Panc1 (cell line): ENCODE data around the gene ABCA8. TPM values are rescaled to one million over a fixed set of nuclear protein-coding genes. Genes with fewer than 3 reads are reported as not detected.

Experiments
- ATAC-seq: fragments of 200-7000 bp; cut with Tn5 transposase; 2 replicates; pipeline ENCODE4 v1.9.1; 2020; ENCODE audit warnings: mild to moderate bottlenecking, moderate library complexity
- BruUV-seq: library from RNA; stranded (reverse); fragments of 400-500 nt; replicated peaks from 2 replicates; lab custom pipeline; 2021; lab: Mats Ljungman, UMichigan
- CTCF ChIA-PET: fragments of 300-600 bp; sonication (Branson Sonifier 250); formaldehyde crosslinking; loops from one replicate; lab custom pipeline; 2022; ENCODE audit warnings: antibody characterized with exemption; lab: Charles Lee
- POLR2A ChIA-PET: fragments of 300-600 bp; sonication (Branson Sonifier 250); formaldehyde crosslinking; loops from one replicate; lab custom pipeline; 2022; ENCODE audit warnings: antibody characterized with exemption; lab: Charles Lee
- DNase-seq: peaks from one replicate; pipeline ENCODE4 v3.0.0-alpha.2; 2010; ENCODE audit warnings: low read depth, low spot score
- H3K27ac ChIP-seq: 2 replicates; pipeline ENCODE4 v1.5.1; 2011; ENCODE audit warnings: mild to moderate bottlenecking, low read length, inconsistent platforms
- H3K27me3 ChIP-seq: fragments of 200-500 bp; sonication (Bioruptor generic); 2 replicates; pipeline ENCODE4 v1.6.0; 2014; ENCODE audit warnings: low read length, inconsistent platforms; ENCODE audit not compliant: control insufficient read depth, insufficient read depth
- H3K36me3 ChIP-seq: fragments of 200-500 bp; sonication (Bioruptor generic); 2 replicates; pipeline ENCODE4 v1.5.1; 2014; ENCODE audit warnings: inconsistent platforms, mild to moderate bottlenecking, low read length, moderate library complexity; ENCODE audit not compliant: control insufficient read depth, insufficient read depth
- H3K4me1 ChIP-seq: 2 replicates; pipeline ENCODE4 v1.5.1; 2011; ENCODE audit warnings: inconsistent platforms, mild to moderate bottlenecking, low read length, moderate library complexity; ENCODE audit not compliant: control insufficient read depth, insufficient read depth
- H3K4me3 ChIP-seq, 2 experiments: 2 replicates each; pipeline ENCODE4 v1.5.1; 2011 to 2012; ENCODE audit warnings: low read depth in 2 of 2, low read length in 2 of 2, mild to moderate bottlenecking in 2 of 2, inconsistent platforms in 1 of 2, moderate library complexity in 1 of 2
- H3K9me3 ChIP-seq: fragments of 200-500 bp; sonication (Bioruptor generic); 2 replicates; pipeline ENCODE4 v1.5.1; 2014; ENCODE audit warnings: low read depth, mild to moderate bottlenecking, inconsistent platforms, low read length, moderate library complexity; ENCODE audit not compliant: control insufficient read depth, insufficient read depth
- CTCF ChIP-seq: fragments of 450-650 bp; IDR thresholded peaks from 2 replicates; pipeline ENCODE4 v1.5.1; 2017; ENCODE audit warnings: mild to moderate bottlenecking
- POLR2AphosphoS5 ChIP-seq: IDR thresholded peaks from 2 replicates; pipeline ENCODE4 v1.6.1; 2012; ENCODE audit warnings: mild to moderate bottlenecking, low read depth, low read length, moderate library complexity
- REST ChIP-seq, 2 experiments: IDR thresholded peaks; 2 replicates each; pipeline ENCODE4 v1.6.1; 2011 to 2012; ENCODE audit warnings: low read depth in 2 of 2, control low read depth in 1 of 2, low read length in 1 of 2, mild to moderate bottlenecking in 1 of 2, moderate library complexity in 1 of 2; ENCODE audit not compliant: insufficient read depth in 1 of 2
- SIN3A ChIP-seq: IDR thresholded peaks from 2 replicates; pipeline ENCODE4 v1.6.1; 2012; ENCODE audit warnings: low read depth, mild to moderate bottlenecking, low read length, moderate library complexity, borderline replicate concordance; ENCODE audit not compliant: insufficient read depth
- TCF7L2 ChIP-seq: IDR thresholded peaks from 2 replicates; pipeline ENCODE4 v1.6.1; 2011; ENCODE audit warnings: mild to moderate bottlenecking, low read depth, low read length, inconsistent platforms
- in situ Hi-C: cut with HindIII; loops from 2 replicates; pipeline ENCODE4 v1.10.0; 2016; ENCODE audit warnings: low sequenced_read_pairs, low pct_unique_long_range_greater_than_20kb
- intact Hi-C: fragments of 100-400 bp; cut with micrococcal nuclease; formaldehyde crosslinking; loops from one replicate; pipeline ENCODE4 v1.10.0; 2022; ENCODE audit not compliant: unreplicated experiment
- total RNA-seq: library from RNA; stranded (reverse); gene quantifications from one replicate; pipeline ENCODE4 v1.2.1, GENCODE V29; 2021; ENCODE audit not compliant: unreplicated experiment

Gene ABCA8
- total RNA-seq, 1 experiment from 2014 or later = 0.23 TPM

DNA sequence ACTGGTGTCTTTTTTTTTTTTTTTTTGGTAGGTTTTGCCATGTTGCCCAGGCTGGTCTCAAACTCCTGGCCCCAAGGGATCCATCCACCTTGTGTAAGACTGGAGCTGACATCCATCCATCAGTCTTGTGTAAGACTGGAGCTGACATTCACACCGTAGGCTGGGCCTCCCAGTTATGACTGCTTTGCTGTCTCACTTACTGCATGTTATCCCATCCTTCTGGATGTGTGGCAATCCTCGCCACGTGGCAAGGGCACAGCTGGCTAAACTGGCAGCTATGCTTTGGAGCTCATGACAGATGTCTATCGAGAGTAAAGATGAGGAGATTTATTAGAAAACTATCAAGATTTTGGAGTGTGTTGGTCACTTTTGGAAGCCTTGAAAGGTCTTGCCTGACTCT, 115.1 kb downstream of the ABCA8 start:
- ChIA-PET POLR2A (no interaction called here), CTCF (no interaction called here)
- DNase-seq (no peak), ATAC-seq (no peak)
- Histone ChIP-seq H3K27me3 (no peaks in the 10 kb centered on the region), H3K4me1 (no peaks in the 10 kb centered on the region), H3K36me3 (no peaks in the 10 kb centered on the region), H3K4me3 (no peak overlapping the region), H3K9me3 (no peaks in the 10 kb centered on the region), H3K27ac (no peak overlapping the region)
- in situ Hi-C loops (no loop called here), intact Hi-C loops (no loop called here)
- BruUV-seq = no TSS peak
- TF ChIP-seq REST (IDR thresholded peaks at IDR 0.05; ENCODE audit: insufficient read depth in 1 of 2, low read depth in 2 of 2, low read length in 1 of 2) (no peak), SIN3A (no peak), POLR2AphosphoS5 (no peak), CTCF (no peak), TCF7L2 (no peak)

- TF ChIP-seq TCF7L2 (no peak), POLR2AphosphoS5 (no peak), SIN3A (no peak), REST (IDR thresholded peaks at IDR 0.05; ENCODE audit: insufficient read depth in 1 of 2, low read depth in 2 of 2, low read length in 1 of 2) (no peak), CTCF (no peak)
- Histone ChIP-seq H3K4me1 (no peaks in the 10 kb centered on the region), H3K9me3 (no peaks in the 10 kb centered on the region), H3K4me3 (no peak overlapping the region), H3K27me3 (no peaks in the 10 kb centered on the region), H3K36me3 (no peaks in the 10 kb centered on the region), H3K27ac (no peak overlapping the region)
- ChIA-PET CTCF (no interaction called here), POLR2A (no interaction called here)
- no peak for ATAC-seq
- DNase-seq = no peak
- intact Hi-C loops = no loop called here
- no TSS peak for BruUV-seq
- in situ Hi-C loops = no loop called here
Observed at GRCh38 chr17:68835071-68835470, 120.1 kb downstream of the ABCA8 start.
